GM21737 (cell line): ENCODE results near the gene DIAPH1.

Source experiments
- ATAC-seq: cut with Tn5 transposase; IDR thresholded peaks from one replicate; pipeline ENCODE4 v1.9.1; 2021; ENCODE audit warnings: mild to moderate bottlenecking, moderate library complexity; ENCODE audit not compliant: unreplicated experiment

Gene DIAPH1

GRCh38 chr5:141640051-141640415 lies 21.2 kb upstream of the DIAPH1 start:
- no peak for ATAC-seq

DNA sequence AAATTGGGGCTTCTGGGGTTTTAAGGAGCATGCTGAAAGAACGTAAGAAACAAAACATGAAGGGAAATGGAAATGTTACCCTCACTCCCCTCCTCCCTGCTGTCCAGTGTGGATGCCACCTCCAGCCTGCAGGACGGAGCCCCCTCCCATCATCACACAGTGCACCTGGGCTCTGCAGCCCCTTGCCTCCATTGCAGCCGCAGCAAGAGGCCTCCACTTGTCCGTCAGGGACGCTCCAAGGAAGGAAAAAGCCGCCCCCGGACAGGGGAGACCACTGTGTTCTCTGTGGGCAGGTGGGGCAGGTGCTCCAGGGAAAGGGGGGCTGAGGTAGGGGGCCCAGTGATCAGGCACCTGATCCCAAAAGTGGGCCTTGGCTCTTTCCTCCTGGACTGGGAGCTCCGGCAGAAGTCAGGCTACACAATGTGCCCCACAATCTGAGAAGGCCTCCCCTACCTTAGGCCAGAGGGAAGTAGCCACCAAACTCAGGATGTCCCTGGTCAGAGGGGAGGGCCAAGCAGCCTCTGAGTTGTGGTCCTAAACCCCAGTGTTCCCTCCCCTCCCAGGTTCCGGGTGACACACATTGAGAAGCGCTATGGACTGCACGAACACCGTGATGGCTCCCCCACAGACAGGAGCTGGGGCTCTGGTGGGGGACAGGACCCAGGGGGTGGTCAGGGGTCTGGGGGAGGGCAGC lies 20.7 kb upstream of the DIAPH1 start:
- no peak for ATAC-seq

DNA sequence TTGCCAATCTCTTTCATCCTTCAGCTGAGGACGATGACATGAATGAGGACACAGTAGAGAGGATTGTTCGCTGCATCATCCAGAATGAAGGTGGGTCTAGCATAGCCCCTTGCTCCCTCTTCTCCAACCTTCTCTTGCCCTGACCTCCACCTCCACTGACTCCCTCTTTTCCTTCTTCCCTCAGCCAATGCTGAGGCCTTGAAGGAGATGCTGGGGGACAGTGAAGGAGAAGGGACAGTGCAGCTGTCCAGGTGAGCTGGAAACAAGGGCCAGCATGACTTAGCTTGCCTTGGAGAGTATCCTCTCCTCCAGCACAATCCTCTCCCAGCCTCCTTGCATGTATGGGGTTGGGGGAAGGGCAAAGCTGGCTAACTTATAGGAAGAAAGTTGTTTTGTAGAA lies 20.0 kb upstream of the DIAPH1 start:
- ATAC-seq, result no peak

- ATAC-seq, result no peak
These were observed 19.1 kb upstream of the DIAPH1 start for GRCh38 chr5:141637767-141638419.

- ATAC-seq, result peak; percentile 12
These were observed 18.4 kb upstream of the DIAPH1 start for GRCh38 chr5:141637123-141637766.

GRCh38 chr5:141636413-141637122 lies 17.8 kb upstream of the DIAPH1 start, which contains the start of the genes HDAC3 and RELL2:
TSS of gene HDAC3 (minus strand) at chr5:141636849. CDS start at chr5:141636790, 59 bp downstream.
TSS of gene RELL2 (plus strand) at chr5:141636997. CDS start at chr5:141638226, 1,229 bp downstream.
- ATAC-seq, result peak; percentile 80

GRCh38 chr5:141636106-141636412 lies 17.3 kb upstream of the DIAPH1 start:
- no peak for ATAC-seq

DNA sequence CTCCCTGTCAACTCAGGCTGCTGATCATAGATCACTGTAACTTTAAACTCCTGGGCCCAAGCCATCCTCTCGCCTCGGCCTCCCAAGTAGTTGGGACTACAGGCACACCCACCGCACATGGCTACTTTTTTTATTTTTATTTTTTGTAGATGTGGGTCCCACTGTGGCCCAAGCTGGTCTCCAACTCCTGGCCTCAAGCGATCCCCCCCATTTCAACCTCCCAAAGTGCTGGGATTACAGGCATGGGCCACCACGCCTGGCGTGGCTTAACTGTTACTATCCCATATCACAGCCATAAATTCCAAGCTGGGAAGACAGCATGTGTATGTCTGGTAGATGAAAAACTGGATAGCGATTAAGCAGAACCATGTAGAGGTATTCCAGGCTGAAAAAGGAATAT lies 16.8 kb upstream of the DIAPH1 start:
- ATAC-seq, result no peak

- ATAC-seq, result no peak
These were observed 15.9 kb upstream of the DIAPH1 start for GRCh38 chr5:141634720-141635119.

DNA sequence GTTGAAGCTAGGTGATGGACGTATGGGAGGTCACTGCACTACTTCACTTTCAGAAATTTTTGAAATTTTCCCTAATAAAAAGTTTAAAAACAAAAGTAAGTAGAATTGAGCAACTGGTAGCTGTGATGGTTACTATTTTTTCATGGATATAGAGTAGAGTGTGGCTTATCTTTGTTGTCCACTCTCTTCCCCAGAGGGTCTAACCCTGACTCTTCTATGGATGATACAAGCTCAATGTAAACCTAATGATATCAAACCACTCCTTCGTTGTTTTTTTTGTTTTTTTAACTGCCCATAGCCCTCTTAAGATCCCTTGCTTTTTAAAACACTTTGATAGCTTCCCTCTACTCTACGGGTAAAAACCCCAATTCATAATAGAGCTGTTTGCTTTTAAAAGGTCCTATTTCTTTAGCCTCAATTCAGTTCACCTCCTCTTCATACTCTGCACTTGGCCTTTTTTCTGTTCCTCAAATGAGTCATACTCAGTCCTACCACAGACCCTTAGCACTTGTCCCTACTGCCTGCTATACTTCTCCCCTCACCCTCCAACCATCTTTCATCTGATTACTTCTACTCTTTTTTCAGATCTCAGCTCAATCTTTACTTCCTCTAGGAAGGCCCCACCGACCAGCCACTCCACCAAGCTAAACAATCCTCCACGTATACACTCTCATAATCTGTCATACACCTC lies 15.2 kb upstream of the DIAPH1 start:
- ATAC-seq, result peak; percentile 57

- ATAC-seq, result no peak
These were observed 13.8 kb upstream of the DIAPH1 start for GRCh38 chr5:141632650-141633049.

GRCh38 chr5:141630570-141631140 lies 11.9 kb upstream of the DIAPH1 start:
- ATAC-seq, result no peak

DNA sequence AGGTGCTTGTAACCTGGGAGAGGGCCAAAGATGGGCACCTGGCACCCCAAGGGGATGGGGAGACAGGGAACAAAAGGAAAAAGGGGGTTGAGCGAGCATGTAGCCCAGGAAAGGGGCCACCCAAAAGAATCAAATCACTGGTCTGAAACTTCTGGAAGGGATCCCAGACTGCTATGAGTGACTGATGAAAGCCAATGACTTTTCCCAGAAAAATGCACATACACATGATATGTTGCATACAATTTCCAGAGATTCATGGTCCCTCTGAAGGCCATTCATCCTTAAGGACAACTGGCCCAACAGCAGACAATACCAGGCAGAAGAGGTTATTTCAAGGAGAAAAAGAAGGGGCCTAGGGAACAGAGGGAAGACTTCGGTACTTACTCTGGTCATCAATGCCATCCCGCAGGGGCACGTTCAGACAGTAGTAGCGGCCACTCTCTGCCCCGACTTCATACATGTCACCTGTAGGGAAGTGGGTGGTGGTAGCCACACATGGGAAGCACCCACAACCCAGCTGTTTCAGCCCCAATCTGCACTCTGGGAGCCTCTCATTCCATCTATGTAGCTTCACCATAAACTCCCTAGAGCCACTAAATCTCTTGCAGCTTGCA lies 9.5 kb upstream of the DIAPH1 start:
- ATAC-seq, result no peak

GRCh38 chr5:141623611-141624010 lies 4.8 kb upstream of the DIAPH1 start:
- no peak for ATAC-seq

DNA sequence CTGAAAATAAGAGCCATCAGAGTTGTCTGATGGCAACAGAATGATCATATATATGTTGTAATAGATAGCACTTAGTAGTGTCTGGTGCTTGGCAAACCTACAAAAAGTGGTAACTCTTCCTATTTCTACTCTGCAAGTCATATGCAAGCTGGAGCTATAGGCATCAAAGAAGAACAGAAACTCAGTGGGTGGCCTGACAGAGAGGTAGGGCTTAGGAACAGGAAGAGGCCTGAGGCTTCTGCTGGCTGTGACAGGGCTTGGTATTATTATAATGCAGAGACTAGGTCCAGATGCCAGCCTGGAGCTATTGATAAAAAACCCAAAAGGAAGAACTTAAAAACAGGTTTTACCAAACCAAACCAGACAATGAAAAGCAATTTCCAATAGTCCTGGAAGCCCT lies 4.4 kb upstream of the DIAPH1 start:
- no peak for ATAC-seq

DNA sequence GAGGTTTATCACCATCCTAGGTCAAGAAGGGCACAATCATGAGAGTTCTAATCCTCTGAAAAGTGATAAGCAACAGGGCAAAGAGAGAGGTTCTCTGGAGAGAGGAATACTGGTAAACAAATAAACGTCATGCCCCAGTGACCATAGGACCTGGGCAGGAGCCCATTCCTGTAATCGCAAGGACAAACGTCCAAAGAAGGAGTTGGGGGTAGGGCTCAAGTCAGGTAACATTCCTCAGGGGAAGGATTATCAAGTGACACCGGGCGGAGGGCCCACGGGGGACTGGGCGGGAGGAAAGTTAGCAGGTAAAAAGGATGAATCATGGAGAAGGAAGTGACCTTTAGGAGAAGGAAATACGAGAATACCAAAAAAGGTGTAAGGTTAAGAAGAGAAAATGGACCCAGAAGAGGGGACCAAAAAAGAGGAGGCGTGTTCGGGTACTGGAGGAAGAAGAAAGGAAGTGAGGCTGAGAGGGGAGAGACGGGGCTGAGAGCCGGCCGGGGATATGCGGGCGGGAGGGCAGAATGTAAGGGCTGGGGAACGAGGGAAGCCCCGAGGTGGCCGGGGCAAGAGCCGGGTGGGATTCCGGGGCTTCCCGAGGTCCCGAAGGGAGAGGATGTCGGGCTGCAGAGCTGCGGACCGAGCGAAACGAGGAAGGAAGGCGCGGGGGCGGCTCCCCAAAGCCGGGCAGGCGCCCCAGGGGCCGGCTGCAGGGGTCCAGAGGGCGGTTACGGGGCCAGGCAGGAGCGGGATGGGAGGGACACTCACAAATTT lies 583 bp downstream of the DIAPH1 start:
- peak; percentile 31 for ATAC-seq

- ATAC-seq, result no peak
These were observed 1.1 kb downstream of the DIAPH1 start for GRCh38 chr5:141617682-141618029.

GRCh38 chr5:141617128-141617527 lies 1.7 kb downstream of the DIAPH1 start:
- no peak for ATAC-seq

GRCh38 chr5:141615991-141616720 lies 2.6 kb downstream of the DIAPH1 start:
- ATAC-seq, result no peak
